CD14-positive monocyte (primary cell): ENCODE measurements around the gene SNX14. TPM values are rescaled to one million over a fixed set of nuclear protein-coding genes. Genes with fewer than 3 reads are reported as not detected.

Experiments used
- DNase-seq, 3 donors: peaks; one replicate each; pipeline ENCODE4 v3.0.0-alpha.2; 2011 to 2022
- H2AFZ ChIP-seq: 2 replicates; pipeline ENCODE4 v1.6.0; 2012; ENCODE audit warnings: mild to moderate bottlenecking, low read depth, low read length, inconsistent platforms; ENCODE audit not compliant: insufficient read depth, poor library complexity, severe bottlenecking
- H3K27ac ChIP-seq, 2 donors: 1 replicate in 1 of 2; 2 replicates in 1 of 2; pipeline ENCODE4 v1.5.1; 2012 to 2013; ENCODE audit warnings: low read length in 2 of 2, control low read depth in 1 of 2, inconsistent platforms in 1 of 2, low read depth in 1 of 2, mild to moderate bottlenecking in 1 of 2
- H3K27me3 ChIP-seq, 2 donors: one replicate each; pipeline versions ENCODE4 v1.6.0 to v1.6.1; 2011 to 2013; ENCODE audit warnings: low read length in 2 of 2; ENCODE audit not compliant: control insufficient read depth in 2 of 2, insufficient read depth in 2 of 2
- H3K36me3 ChIP-seq, 2 donors: replicated peaks in 1 of 2; 1 replicate in 1 of 2; 2 replicates in 1 of 2; pipeline versions ENCODE4 v1.5.1 to v1.6.1; 2012 to 2013; ENCODE audit warnings: low read length in 2 of 2, control low read depth in 1 of 2, inconsistent platforms in 1 of 2, mild to moderate bottlenecking in 1 of 2; ENCODE audit not compliant: insufficient read depth in 2 of 2, control insufficient read depth in 1 of 2
- H3K4me1 ChIP-seq, 2 donors: 1 replicate in 1 of 2; 2 replicates in 1 of 2; pipeline versions ENCODE4 v1.5.1 to v1.6.1; 2012 to 2013; ENCODE audit warnings: low read length in 2 of 2, control low read depth in 1 of 2, inconsistent platforms in 1 of 2, mild to moderate bottlenecking in 1 of 2, moderate library complexity in 1 of 2; ENCODE audit not compliant: insufficient read depth in 2 of 2, control insufficient read depth in 1 of 2
- H3K4me2 ChIP-seq: replicated peaks from 2 replicates; pipeline ENCODE3; 2012; ENCODE audit warnings: low read length, moderate library complexity, mild to moderate bottlenecking; ENCODE audit not compliant: poor library complexity, severe bottlenecking; ENCODE audit errors: extremely low read depth
- H3K4me3 ChIP-seq, 3 experiments: fragments of 200-600 bp in 1 of 3; sonication (generic) in 1 of 3; replicated peaks in 1 of 3; 1 replicate in 2 of 3; 2 replicates in 1 of 3; pipeline ENCODE4 v1.5.1; 2011 to 2013; ENCODE audit warnings: low read length in 3 of 3, mild to moderate bottlenecking in 3 of 3, control low read depth in 2 of 3, low read depth in 2 of 3, inconsistent platforms in 1 of 3, moderate library complexity in 1 of 3
- H3K79me2 ChIP-seq: 2 replicates; pipeline ENCODE4 v1.6.0; 2012; ENCODE audit warnings: mild to moderate bottlenecking, control low read depth, inconsistent platforms, low read length, moderate library complexity; ENCODE audit not compliant: insufficient read depth
- H3K9ac ChIP-seq: 2 replicates; pipeline ENCODE4 v1.6.0; 2017; ENCODE audit warnings: low read length, mild to moderate bottlenecking; ENCODE audit not compliant: insufficient read depth, poor library complexity, severe bottlenecking
- H3K9me3 ChIP-seq, 2 donors: replicated peaks in 1 of 2; 1 replicate in 1 of 2; 2 replicates in 1 of 2; pipeline versions ENCODE4 v1.5.1 to v1.6.1; 2012 to 2013; ENCODE audit warnings: low read length in 2 of 2, control low read depth in 1 of 2; ENCODE audit not compliant: control insufficient read depth in 1 of 2, insufficient read depth in 1 of 2
- H4K20me1 ChIP-seq: 2 replicates; pipeline ENCODE4 v1.6.0; 2012; ENCODE audit warnings: mild to moderate bottlenecking, low read length, control low read depth, moderate library complexity; ENCODE audit not compliant: insufficient read depth
- H3K27ac Mint-ChIP-seq, 7 donors: one replicate each; pipeline ENCODE4 v1.8.0; 2020; ENCODE audit warnings: mild to moderate bottlenecking in 7 of 7, mixed read lengths in 7 of 7, moderate library complexity in 6 of 7, inconsistent platforms in 2 of 7
- H3K27me3 Mint-ChIP-seq, 3 donors: one replicate each; pipeline ENCODE4 v1.8.0; 2021 to 2022; ENCODE audit warnings: low read depth in 3 of 3, mild to moderate bottlenecking in 3 of 3, mixed read lengths in 3 of 3, moderate library complexity in 3 of 3, inconsistent platforms in 1 of 3
- H3K36me3 Mint-ChIP-seq, 2 donors: one replicate each; pipeline ENCODE4 v1.8.0; 2020; ENCODE audit warnings: mixed read lengths in 2 of 2, inconsistent platforms in 1 of 2, mild to moderate bottlenecking in 1 of 2
- H3K4me1 Mint-ChIP-seq: one replicate; pipeline ENCODE4 v1.8.0; 2020; ENCODE audit warnings: mild to moderate bottlenecking, mixed read lengths
- H3K4me3 Mint-ChIP-seq, 2 donors: one replicate each; pipeline ENCODE4 v1.8.0; 2020; ENCODE audit warnings: mild to moderate bottlenecking in 2 of 2, mixed read lengths in 2 of 2, moderate library complexity in 1 of 2
- H3K9me3 Mint-ChIP-seq, 7 donors: one replicate each; pipeline ENCODE4 v1.8.0; 2020 to 2022; ENCODE audit warnings: mixed read lengths in 7 of 7, mild to moderate bottlenecking in 6 of 7, moderate library complexity in 6 of 7, inconsistent platforms in 2 of 7
- CTCF ChIP-seq: fragments of 200-600 bp; IDR thresholded peaks from one replicate; pipeline ENCODE4 v1.8.0; 2022; ENCODE audit warnings: antibody characterized with exemption, mild to moderate bottlenecking
- WGBS: methylation state at CpG from one replicate; pipeline ENCODE4 v1.1.5; 2013; ENCODE audit warnings: missing lambda C conversion rate; ENCODE audit not compliant: insufficient coverage; 5-methylcytosine and 5-hydroxymethylcytosine counted together
- intact Hi-C, 2 donors: fragments of 100-400 bp; cut with micrococcal nuclease; formaldehyde crosslinking; loops; one replicate each; pipeline versions ENCODE4 v1.15.0 to v1.15.1; 2023
- polyA plus RNA-seq, 3 donors: library from polyadenylated mRNA; depleted of rRNA in 1 of 3; unstranded in 2 of 3; stranded (reverse) in 1 of 3; fragments of 300-500 nt in 2 of 3; fragments of >200 nt in 1 of 3; fragmentation: Illumina TruSeq in 2 of 3; gene quantifications; 1 replicate in 2 of 3; 2 replicates in 1 of 3; pipeline ENCODE4 v1.2.3, GENCODE V29; 2012 to 2021

The SNX14 gene
- polyA plus RNA-seq, 3 donors, result 40.2 to 75.6 (median 73.3) TPM

GRCh38 chr6:85460154-85460920 lies 133.3 kb downstream of the SNX14 start:
- no peaks in the 10 kb centered on the region for H4K20me1 ChIP-seq
- no peaks in the 10 kb centered on the region for H3K36me3 ChIP-seq
- H3K4me2 ChIP-seq, result no peak overlapping the region
- H3K36me3 Mint-ChIP-seq, result no peaks in the 10 kb centered on the region
- H3K27me3 Mint-ChIP-seq, result peaks cover 13 to 28% (median 21%) of the 10 kb centered on the region in 3 donors
- H3K4me3 Mint-ChIP-seq, result no peak overlapping the region
- H3K9me3 ChIP-seq, result no peaks in the 10 kb centered on the region
- no peak for DNase-seq
- WGBS, result 20% methylated on average over 1 of the region's 4 CpGs
- H3K79me2 ChIP-seq, result no peaks in the 10 kb centered on the region
- intact Hi-C loops, result no loop called here
- H3K9me3 Mint-ChIP-seq, result peaks cover 0 to 3% (median 0%) of the 10 kb centered on the region in 7 donors
- peaks cover 9 to 32% of the 10 kb centered on the region in 2 donors for H3K4me1 ChIP-seq
- no peak for TF ChIP-seq CTCF
- H3K4me1 Mint-ChIP-seq, result peaks cover 44% of the 10 kb centered on the region
- H3K27me3 ChIP-seq, result peaks cover 4 to 7% of the 10 kb centered on the region in 2 donors
- H3K4me3 ChIP-seq, result no peak overlapping the region
- H3K27ac Mint-ChIP-seq, result no peak overlapping the region
- H3K27ac ChIP-seq, result no peak overlapping the region
- H3K9ac ChIP-seq, result no peak overlapping the region
- H2AFZ ChIP-seq, result no peak overlapping the region

DNA sequence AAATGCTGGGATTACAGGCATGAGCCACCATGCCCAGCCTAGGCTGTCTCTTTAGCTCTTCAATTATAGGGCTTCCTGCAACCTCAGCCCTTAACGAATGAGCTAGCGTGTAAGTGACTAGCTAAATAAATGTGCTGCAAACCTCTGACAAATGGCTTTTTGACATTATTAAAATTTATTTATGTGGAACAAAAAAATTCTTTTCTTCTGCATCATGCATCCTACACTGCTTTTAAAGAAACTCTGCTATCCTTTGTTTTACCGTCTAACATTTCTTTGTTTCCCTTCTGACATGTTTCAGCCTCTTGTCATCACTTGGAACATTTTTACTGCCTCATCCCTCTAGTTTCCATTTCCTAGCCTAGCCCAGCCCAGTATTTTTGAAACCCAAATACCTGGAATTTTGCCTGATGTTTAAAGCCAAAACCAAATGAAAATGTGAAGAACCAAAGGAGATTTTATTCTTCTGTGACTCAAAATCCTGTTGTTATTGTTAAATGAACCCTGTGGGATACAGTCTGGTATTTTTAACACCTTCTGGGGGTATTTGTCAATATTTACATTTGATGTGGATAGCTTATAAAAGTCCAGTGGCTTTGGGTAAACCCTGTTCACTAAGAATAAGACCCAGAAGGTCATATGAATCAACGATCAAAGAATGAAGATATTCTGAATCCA lies 134.3 kb downstream of the SNX14 start:
- Mint-ChIP-seq H3K27ac (no peak overlapping the region), H3K4me3 (no peak overlapping the region), H3K36me3 (no peaks in the 10 kb centered on the region), H3K27me3 (peaks cover 7 to 29% (median 19%) of the 10 kb centered on the region in 3 donors), H3K4me1 (peaks cover 35% of the 10 kb centered on the region), H3K9me3 (peaks cover 0 to 2% (median 0%) of the 10 kb centered on the region in 7 donors)
- WGBS, result 100% methylated on average over 1 of the region's 4 CpGs
- no peaks in the 10 kb centered on the region for H4K20me1 ChIP-seq
- H3K4me2 ChIP-seq, result no peak overlapping the region
- no peaks in the 10 kb centered on the region for H3K9me3 ChIP-seq
- H3K27ac ChIP-seq, result no peak overlapping the region
- no peak overlapping the region for H3K9ac ChIP-seq
- no peaks in the 10 kb centered on the region for H3K36me3 ChIP-seq
- no peak overlapping the region for H2AFZ ChIP-seq
- H3K79me2 ChIP-seq, result no peaks in the 10 kb centered on the region
- peaks cover 7 to 23% of the 10 kb centered on the region in 2 donors for H3K4me1 ChIP-seq
- intact Hi-C loops, result no loop called here
- peaks cover 12 to 14% of the 10 kb centered on the region in 2 donors for H3K27me3 ChIP-seq
- no peak for DNase-seq
- no peak for TF ChIP-seq CTCF
- H3K4me3 ChIP-seq, result no peak overlapping the region
